ENCODE measurements around the gene NDE1. TPM values are rescaled to one million over a fixed set of nuclear protein-coding genes. Genes with fewer than 3 reads are reported as not detected.
"Not testable (repeated sequence)": the region's sequence is repeated elsewhere in the genome, so short reads cannot be mapped to it uniquely, and the experiment has no call there.

NDE1 gene
- polyA plus RNA-seq, 1 of the 3 experiments (the other 2 are of a cell fraction): 27.9 TPM

GRCh38 chr16:15644267-15644961, 5.6 kb upstream of the NDE1 start:
- Histone ChIP-seq H3K27me3 (ENCODE audit: insufficient read depth) (no peaks in the 10 kb centered on the region), H3K4me3 (ENCODE audit: low read depth in 2 of 2, low read length in 1 of 2) (peak overlapping the region; percentile 90 to 100; a peak in 2 of 4 replicates), H3K9ac (peak overlapping the region; percentile 100), H3F3A (replicated peaks; ENCODE audit: insufficient read depth) (peaks cover 26% of the 10 kb centered on the region), H3K27ac (ENCODE audit: low read depth in 2 of 2, low read length in 1 of 2) (peak overlapping the region; percentile 99 to 100), H4K20me1 (ENCODE audit: insufficient read depth) (no peaks in the 10 kb centered on the region; the same call in 1 of the 2 replicates), H3K36me3 (replicated peaks in 1 of 2; ENCODE audit: control insufficient read depth in 1 of 2, insufficient read depth in 2 of 2, low read length in 1 of 2) (peaks cover 0 to 7% of the 10 kb centered on the region in 2 experiments), H3K9me3 (no peaks in the 10 kb centered on the region), H3K9me2 (no peaks in the 10 kb centered on the region), H3K79me2 (ENCODE audit: insufficient read depth) (peaks cover 34% of the 10 kb centered on the region), H2AFZ (ENCODE audit: low read depth) (peak overlapping the region; percentile 100; the same call in 1 of the 2 replicates), H3K4me1 (ENCODE audit: control insufficient read depth in 1 of 2, insufficient read depth in 2 of 2, low read depth in 1 of 2, low read length in 1 of 2) (peaks cover under 1 to 12% of the 10 kb centered on the region in 2 experiments), H3K4me2 (peak overlapping the region; percentile 94)
- no peak for TF ChIP-seq GATA2 (CRISPR knock-in tag; IDR thresholded peaks at IDR 0.05)
- TF ChIP-seq CHD2 (IDR thresholded peaks at IDR 0.05; ENCODE audit: low read length, partially characterized antibody): no peak
- no peak for TF ChIP-seq JUND (IDR thresholded peaks at IDR 0.05)
- TF ChIP-seq FOXJ3 (CRISPR knock-in tag; IDR thresholded peaks at IDR 0.05): no peak
- TF ChIP-seq USF2 (IDR thresholded peaks at IDR 0.05; ENCODE audit: borderline replicate concordance, low read depth, low read length): no peak
- TF ChIP-seq, protein P1, sequence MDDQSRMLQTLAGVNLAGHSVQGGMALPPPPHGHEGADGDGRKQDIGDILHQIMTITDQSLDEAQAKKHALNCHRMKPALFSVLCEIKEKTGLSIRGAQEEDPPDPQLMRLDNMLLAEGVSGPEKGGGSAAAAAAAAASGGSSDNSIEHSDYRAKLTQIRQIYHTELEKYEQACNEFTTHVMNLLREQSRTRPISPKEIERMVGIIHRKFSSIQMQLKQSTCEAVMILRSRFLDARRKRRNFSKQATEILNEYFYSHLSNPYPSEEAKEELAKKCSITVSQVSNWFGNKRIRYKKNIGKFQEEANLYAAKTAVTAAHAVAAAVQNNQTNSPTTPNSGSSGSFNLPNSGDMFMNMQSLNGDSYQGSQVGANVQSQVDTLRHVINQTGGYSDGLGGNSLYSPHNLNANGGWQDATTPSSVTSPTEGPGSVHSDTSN (IDR thresholded peaks at IDR 0.05): no peak
- TF ChIP-seq RCOR1 (IDR thresholded peaks at IDR 0.05; ENCODE audit: low read length): no peak
- TF ChIP-seq, protein P2, sequence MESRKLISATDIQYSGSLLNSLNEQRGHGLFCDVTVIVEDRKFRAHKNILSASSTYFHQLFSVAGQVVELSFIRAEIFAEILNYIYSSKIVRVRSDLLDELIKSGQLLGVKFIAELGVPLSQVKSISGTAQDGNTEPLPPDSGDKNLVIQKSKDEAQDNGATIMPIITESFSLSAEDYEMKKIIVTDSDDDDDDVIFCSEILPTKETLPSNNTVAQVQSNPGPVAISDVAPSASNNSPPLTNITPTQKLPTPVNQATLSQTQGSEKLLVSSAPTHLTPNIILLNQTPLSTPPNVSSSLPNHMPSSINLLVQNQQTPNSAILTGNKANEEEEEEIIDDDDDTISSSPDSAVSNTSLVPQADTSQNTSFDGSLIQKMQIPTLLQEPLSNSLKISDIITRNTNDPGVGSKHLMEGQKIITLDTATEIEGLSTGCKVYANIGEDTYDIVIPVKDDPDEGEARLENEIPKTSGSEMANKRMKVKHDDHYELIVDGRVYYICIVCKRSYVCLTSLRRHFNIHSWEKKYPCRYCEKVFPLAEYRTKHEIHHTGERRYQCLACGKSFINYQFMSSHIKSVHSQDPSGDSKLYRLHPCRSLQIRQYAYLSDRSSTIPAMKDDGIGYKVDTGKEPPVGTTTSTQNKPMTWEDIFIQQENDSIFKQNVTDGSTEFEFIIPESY (IDR thresholded peaks at IDR 0.05; ENCODE audit: borderline replicate concordance, low read depth): no peak
- no peak for TF ChIP-seq RXRA (IDR thresholded peaks at IDR 0.05; ENCODE audit: borderline replicate concordance, low read depth)
- peak; percentile 17 for DNase-seq
- 64% methylated on average over 9 of the region's 9 CpGs for WGBS (ENCODE audit: low lambda C conversion rate)
- ChIA-PET CTCF (interaction anchor here (0.9 to 1.9 kb wide), 5 partner anchors 9 to 61 kb away, joined by 3 to 5 read pairs (median 4); no protein-coding TSS in a partner anchor), POLR2A (no interaction called here)

GRCh38 chr16:15644962-15645465, 5.0 kb upstream of the NDE1 start:
- H3K9ac ChIP-seq; H3K9me2 ChIP-seq; H4K20me1 ChIP-seq (ENCODE audit: insufficient read depth); H2AFZ ChIP-seq (ENCODE audit: low read depth); H3K36me3 ChIP-seq (replicated peaks in 1 of 2; ENCODE audit: control insufficient read depth in 1 of 2, insufficient read depth in 2 of 2, low read length in 1 of 2); DNase-seq; CTCF ChIA-PET; H3K9me3 ChIP-seq; H3K27me3 ChIP-seq (ENCODE audit: insufficient read depth); H3K4me3 ChIP-seq (ENCODE audit: low read depth in 2 of 2, low read length in 1 of 2): not testable (repeated sequence)
- Histone ChIP-seq H3K27ac (ENCODE audit: low read depth in 2 of 2, low read length in 1 of 2) (peak overlapping the region; percentile 99 to 100; a peak in 3 of 4 replicates), H3K4me2 (peak overlapping the region; percentile 94; the same call in 1 of the 2 replicates), H3F3A (replicated peaks; ENCODE audit: insufficient read depth) (peaks cover 26% of the 10 kb centered on the region), H3K79me2 (ENCODE audit: insufficient read depth) (peaks cover 28% of the 10 kb centered on the region), H3K4me1 (ENCODE audit: control insufficient read depth in 1 of 2, insufficient read depth in 2 of 2, low read depth in 1 of 2, low read length in 1 of 2) (peaks cover 4 to 12% of the 10 kb centered on the region in 2 experiments)
- WGBS (ENCODE audit: low lambda C conversion rate): 85% methylated on average over 10 of the region's 10 CpGs
- POLR2A ChIA-PET: interaction anchor here (1.2 kb wide), 1 partner anchor 23 kb away, joined by 8 read pairs; no protein-coding TSS in a partner anchor
- TF ChIP-seq FOSL2 (IDR thresholded peaks at IDR 0.05; ENCODE audit: borderline replicate concordance, low read depth): peak; percentile 20; the same call in 1 of the 2 replicates

- peaks cover 26% of the 10 kb centered on the region for H3F3A ChIP-seq (replicated peaks; ENCODE audit: insufficient read depth)
- H2AFZ ChIP-seq (ENCODE audit: low read depth); H3K27ac ChIP-seq (ENCODE audit: low read depth in 2 of 2, low read length in 1 of 2); H3K9me3 ChIP-seq; H3K27me3 ChIP-seq (ENCODE audit: insufficient read depth); H4K20me1 ChIP-seq (ENCODE audit: insufficient read depth); CTCF ChIA-PET; H3K36me3 ChIP-seq (replicated peaks in 1 of 2; ENCODE audit: control insufficient read depth in 1 of 2, insufficient read depth in 2 of 2, low read length in 1 of 2); DNase-seq; H3K4me2 ChIP-seq; H3K4me3 ChIP-seq (ENCODE audit: low read depth in 2 of 2, low read length in 1 of 2); H3K9ac ChIP-seq; H3K9me2 ChIP-seq; POLR2A ChIA-PET: not testable (repeated sequence)
- WGBS (ENCODE audit: low lambda C conversion rate): 89% methylated on average over 13 of the region's 13 CpGs
- peaks cover 26% of the 10 kb centered on the region for H3K79me2 ChIP-seq (ENCODE audit: insufficient read depth)
- H3K4me1 ChIP-seq (ENCODE audit: control insufficient read depth in 1 of 2, insufficient read depth in 2 of 2, low read depth in 1 of 2, low read length in 1 of 2): peaks cover 4 to 12% of the 10 kb centered on the region in 2 experiments
Measured at GRCh38 chr16:15646557-15647293, 3.3 kb upstream of the NDE1 start.

All from SK-N-SH (cell line).